AG09309 (cell line): Measurements from ENCODE around the gene PGM1.
"Not testable (repeated sequence)": the region's sequence is repeated elsewhere in the genome, so short reads cannot be mapped to it uniquely, and the experiment has no call there.

Source experiments
- DNase-seq: peaks from one replicate; pipeline ENCODE4 v3.0.0-alpha.2; 2010; ENCODE audit warnings: low read depth
- H3K4me3 ChIP-seq: 2 replicates; pipeline ENCODE4 v1.5.1; 2011; ENCODE audit warnings: mild to moderate bottlenecking, low read depth, low read length, moderate library complexity; ENCODE audit not compliant: control insufficient read depth
- TF ChIP-seq, protein P1 (sequence below): IDR thresholded peaks from 2 replicates; pipeline ENCODE4 v1.5.1; 2011; ENCODE audit warnings: mild to moderate bottlenecking, low read depth, low read length, inconsistent platforms; ENCODE audit not compliant: insufficient read depth, control insufficient read depth; ENCODE audit errors: missing control alignments

Gene PGM1

DNA sequence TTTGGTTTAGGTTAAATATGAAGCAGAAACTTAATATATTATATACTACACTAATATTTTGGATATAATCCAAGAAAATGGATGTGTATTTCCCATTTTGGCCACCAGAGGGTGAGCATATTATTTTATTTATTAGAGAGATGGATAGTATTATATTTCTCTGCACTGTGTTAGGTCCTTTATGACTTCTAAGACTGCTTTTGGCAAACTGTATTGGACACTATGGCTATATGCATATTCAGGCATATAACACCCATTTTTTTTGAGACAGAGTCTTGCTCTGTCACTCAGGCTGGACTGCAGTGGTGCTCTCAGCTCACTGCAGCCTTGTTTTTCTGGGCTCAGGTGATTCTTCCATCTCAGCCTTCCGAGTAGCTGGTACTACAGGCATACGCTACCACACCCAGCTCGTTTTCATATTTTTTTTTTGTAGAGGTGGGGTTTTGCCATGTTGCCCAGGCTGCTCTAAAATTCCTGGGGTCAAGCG, 17.8 kb upstream of the PGM1 start:
- DNase-seq, result no peak
- H3K4me3 ChIP-seq, result no peak overlapping the region
- TF ChIP-seq, protein P1, sequence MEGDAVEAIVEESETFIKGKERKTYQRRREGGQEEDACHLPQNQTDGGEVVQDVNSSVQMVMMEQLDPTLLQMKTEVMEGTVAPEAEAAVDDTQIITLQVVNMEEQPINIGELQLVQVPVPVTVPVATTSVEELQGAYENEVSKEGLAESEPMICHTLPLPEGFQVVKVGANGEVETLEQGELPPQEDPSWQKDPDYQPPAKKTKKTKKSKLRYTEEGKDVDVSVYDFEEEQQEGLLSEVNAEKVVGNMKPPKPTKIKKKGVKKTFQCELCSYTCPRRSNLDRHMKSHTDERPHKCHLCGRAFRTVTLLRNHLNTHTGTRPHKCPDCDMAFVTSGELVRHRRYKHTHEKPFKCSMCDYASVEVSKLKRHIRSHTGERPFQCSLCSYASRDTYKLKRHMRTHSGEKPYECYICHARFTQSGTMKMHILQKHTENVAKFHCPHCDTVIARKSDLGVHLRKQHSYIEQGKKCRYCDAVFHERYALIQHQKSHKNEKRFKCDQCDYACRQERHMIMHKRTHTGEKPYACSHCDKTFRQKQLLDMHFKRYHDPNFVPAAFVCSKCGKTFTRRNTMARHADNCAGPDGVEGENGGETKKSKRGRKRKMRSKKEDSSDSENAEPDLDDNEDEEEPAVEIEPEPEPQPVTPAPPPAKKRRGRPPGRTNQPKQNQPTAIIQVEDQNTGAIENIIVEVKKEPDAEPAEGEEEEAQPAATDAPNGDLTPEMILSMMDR, result peak; percentile 40

GRCh38 chr1:63586326-63586725, 6.9 kb upstream of the PGM1 start:
- not testable (repeated sequence) for DNase-seq, H3K4me3 ChIP-seq

- TF ChIP-seq, protein P1, result no peak
- H3K4me3 ChIP-seq, result no peak overlapping the region
These were observed 3.0 kb upstream of the PGM1 start for GRCh38 chr1:63590166-63590560.

DNA sequence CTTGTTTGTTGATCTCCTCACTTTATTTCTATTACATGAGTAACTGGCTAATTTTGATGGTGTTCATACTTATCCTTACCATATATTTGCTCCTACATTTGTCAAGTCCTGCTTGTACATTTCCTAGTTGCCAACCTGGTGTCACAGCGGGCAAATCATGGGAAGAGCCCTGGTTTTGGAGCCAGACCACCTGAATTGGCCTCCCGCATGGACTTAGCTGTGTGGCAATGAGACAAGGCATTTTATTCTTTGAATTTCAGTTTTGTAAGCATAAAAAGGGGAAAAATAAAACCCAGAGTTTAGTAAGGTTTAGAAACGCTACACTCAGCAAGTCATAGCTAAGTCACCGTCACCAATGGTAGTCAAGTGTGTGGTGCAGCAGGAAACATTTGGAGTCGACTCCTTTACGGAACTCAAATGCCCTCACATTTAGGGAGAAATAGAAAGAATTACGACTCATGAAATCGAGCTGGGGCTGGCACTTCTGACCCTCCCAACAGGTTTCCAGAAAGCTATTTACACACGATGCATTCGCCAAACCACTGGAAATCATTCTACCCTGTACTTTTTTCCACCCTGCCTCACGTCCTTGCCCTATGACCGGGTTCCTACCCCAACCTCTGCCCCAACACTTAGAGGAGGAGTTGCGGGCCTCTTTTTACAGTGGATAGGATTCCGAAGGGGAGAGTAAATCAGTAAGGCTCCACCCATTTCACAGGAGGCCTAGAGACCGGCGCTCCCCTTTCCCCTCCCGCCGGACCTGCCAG, 492 bp upstream of the PGM1 start:
- H3K4me3 ChIP-seq, result peak overlapping the region; percentile 88
- no peak for DNase-seq
- TF ChIP-seq, protein P1, result no peak

More at GRCh38 chr1:63590166-63590560, 3.0 kb upstream of the PGM1 start:
- no peak for DNase-seq

- H3K4me3 ChIP-seq, result peak overlapping the region; percentile 88
- TF ChIP-seq, protein P1, result no peak
These were observed 835 bp downstream of the PGM1 start for GRCh38 chr1:63593886-63594605.

DNA sequence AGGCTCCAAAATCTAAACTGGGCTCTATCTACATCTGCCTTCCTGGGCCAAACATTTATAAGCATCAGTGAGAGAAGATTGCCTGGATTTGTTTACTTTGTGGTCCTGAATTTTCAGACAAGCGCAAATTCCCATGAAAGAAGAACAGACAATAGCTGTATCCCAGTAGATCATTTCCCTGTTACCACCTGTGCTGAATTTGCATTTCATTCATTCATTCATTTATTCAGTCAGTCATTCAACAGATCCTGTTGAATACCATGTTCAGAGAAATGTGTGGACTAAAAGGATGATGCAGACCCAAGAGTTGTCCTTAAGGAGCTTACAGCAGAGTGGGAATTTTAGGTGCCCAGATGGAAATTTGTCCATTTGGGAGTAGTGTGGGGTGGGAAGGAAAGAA, 2.2 kb downstream of the PGM1 start:
- no peak for DNase-seq
- TF ChIP-seq, protein P1, result no peak
- H3K4me3 ChIP-seq, result no peak overlapping the region

More at GRCh38 chr1:63593886-63594605, 835 bp downstream of the PGM1 start:
- DNase-seq, result peak; percentile 63

- DNase-seq, result no peak
- TF ChIP-seq, protein P1, result no peak
- H3K4me3 ChIP-seq, result no peak overlapping the region
These were observed 6.6 kb downstream of the PGM1 start for GRCh38 chr1:63599799-63600198.
